Neural cell (in vitro differentiated cells): ENCODE data around the gene DAND5. TPM values are rescaled to one million over a fixed set of nuclear protein-coding genes. Genes with fewer than 3 reads are reported as not detected.
A peak's percentile ranks its signal among the peaks of the same experiment; 100 is the strongest.

Experiments
- H2AFZ ChIP-seq: fragments of 200-600, 300-800 bp; sonication (generic), shearing (Covaris generic); 2 replicates; pipeline ENCODE4 v1.6.0; 2014; ENCODE audit warnings: low read depth, mild to moderate bottlenecking, antibody characterized with exemption, low read length, moderate library complexity
- H3F3A ChIP-seq: fragments of 200-600 bp; shearing (Covaris generic); 2 replicates; pipeline ENCODE4 v1.6.1; 2016; ENCODE audit warnings: mild to moderate bottlenecking, moderate library complexity, mixed read lengths, antibody characterized with exemption, low read length; ENCODE audit not compliant: insufficient read depth, poor library complexity, severe bottlenecking
- H3K27ac ChIP-seq: fragments of 200-600, 300-800 bp; sonication (generic), shearing (Covaris generic); 2 replicates; pipeline ENCODE4 v1.5.1; 2014; ENCODE audit warnings: mild to moderate bottlenecking, low read length, moderate library complexity
- H3K27me3 ChIP-seq: fragments of 300-800, 200-600 bp; sonication (generic), shearing (Covaris generic); 2 replicates; pipeline ENCODE4 v1.6.0; 2014; ENCODE audit warnings: mild to moderate bottlenecking, low read depth, low read length, moderate library complexity; ENCODE audit not compliant: insufficient read depth
- H3K36me3 ChIP-seq: fragments of 300-800, 200-600 bp; sonication (generic), shearing (Covaris generic); 2 replicates; pipeline ENCODE4 v1.5.1; 2014; ENCODE audit warnings: mild to moderate bottlenecking, antibody characterized with exemption, low read length, moderate library complexity; ENCODE audit not compliant: insufficient read depth
- H3K4me2 ChIP-seq: fragments of 300-800, 200-600 bp; sonication (generic), shearing (Covaris generic); 2 replicates; pipeline ENCODE4 v1.6.0; 2014; ENCODE audit warnings: mild to moderate bottlenecking, low read length
- H3K4me3 ChIP-seq: fragments of 300-800, 200-600 bp; sonication (generic), shearing (Covaris generic); 2 replicates; pipeline ENCODE4 v1.5.1; 2014; ENCODE audit warnings: mild to moderate bottlenecking, low read length, moderate library complexity
- H3K79me2 ChIP-seq: fragments of 200-600 bp; shearing (Covaris generic); replicated peaks from 2 replicates; pipeline ENCODE4 v1.6.0; 2014; ENCODE audit warnings: mild to moderate bottlenecking, low read length, moderate library complexity; ENCODE audit not compliant: insufficient read depth
- H3K9ac ChIP-seq: fragments of 300-800, 200-600 bp; sonication (generic), shearing (Covaris generic); 2 replicates; pipeline ENCODE4 v1.6.1; 2016; ENCODE audit warnings: mild to moderate bottlenecking, low read length, mixed read lengths
- H3K9me2 ChIP-seq: fragments of 200-600 bp; shearing (Covaris generic); 2 replicates; pipeline ENCODE4 v1.6.1; 2016; ENCODE audit warnings: mild to moderate bottlenecking, low read length, mixed read lengths; ENCODE audit not compliant: insufficient read depth
- H3K9me3 ChIP-seq: fragments of 200-600, 300-800 bp; sonication (generic), shearing (Covaris generic); 2 replicates; pipeline ENCODE4 v1.6.1; 2016; ENCODE audit warnings: mild to moderate bottlenecking, mixed run types, low read length, moderate library complexity, mixed read lengths
- H4K20me1 ChIP-seq: fragments of 200-600 bp; shearing (Covaris generic); 2 replicates; pipeline ENCODE4 v1.6.1; 2016; ENCODE audit warnings: mild to moderate bottlenecking, mixed run types; ENCODE audit not compliant: insufficient read depth
- EP300 ChIP-seq: fragments of 450-650 bp; conservative IDR thresholded peaks from 2 replicates; pipeline ENCODE4 v1.6.1; 2014; ENCODE audit warnings: antibody characterized with exemption, mild to moderate bottlenecking, moderate library complexity; ENCODE audit not compliant: poor library complexity, severe bottlenecking
- EZH2 ChIP-seq: fragments of 200-600, 300-800 bp; shearing (Covaris generic), sonication (generic); IDR thresholded peaks from 2 replicates; pipeline ENCODE4 v1.6.1; 2014; ENCODE audit warnings: antibody characterized with exemption, low read length, borderline replicate concordance, mild to moderate bottlenecking; ENCODE audit not compliant: insufficient read depth, poor library complexity, severe bottlenecking
- MXI1 ChIP-seq: fragments of 450-650 bp; conservative IDR thresholded peaks from 2 replicates; pipeline ENCODE4 v1.6.1; 2014; ENCODE audit warnings: antibody characterized with exemption, mild to moderate bottlenecking; ENCODE audit not compliant: poor library complexity, severe bottlenecking
- POLR2AphosphoS5 ChIP-seq: IDR thresholded peaks from 2 replicates; pipeline ENCODE4 v1.6.1; 2012
- RAD21 ChIP-seq: fragments of 450-650 bp; conservative IDR thresholded peaks from 2 replicates; pipeline ENCODE4 v1.6.1; 2014; ENCODE audit warnings: antibody characterized with exemption, mild to moderate bottlenecking, moderate library complexity
- SMC3 ChIP-seq: fragments of 450-650 bp; conservative IDR thresholded peaks from 2 replicates; pipeline ENCODE4 v1.6.1; 2014; ENCODE audit warnings: antibody characterized with exemption, mild to moderate bottlenecking, moderate library complexity; ENCODE audit not compliant: poor library complexity
- TAF1 ChIP-seq: IDR thresholded peaks from 2 replicates; pipeline ENCODE4 v1.6.1; 2012; ENCODE audit warnings: low read depth
- polyA plus RNA-seq: library from polyadenylated mRNA; depleted of rRNA; stranded (reverse); fragments of >200 nt; gene quantifications from 2 replicates; pipeline ENCODE4 v1.2.3, GENCODE V29; 2014
- TF ChIP-seq, protein P1 (sequence below): fragments of 450-650 bp; IDR thresholded peaks from 2 replicates; pipeline ENCODE4 v1.5.1; 2014; ENCODE audit warnings: antibody characterized with exemption, mild to moderate bottlenecking, moderate library complexity; ENCODE audit not compliant: poor library complexity, severe bottlenecking
- TF ChIP-seq, protein P2 (sequence below): IDR thresholded peaks from 2 replicates; pipeline ENCODE4 v1.6.1; 2012; ENCODE audit warnings: borderline replicate concordance

DAND5 gene
- polyA plus RNA-seq, 1 donor from 2014 or later = not detected

DNA sequence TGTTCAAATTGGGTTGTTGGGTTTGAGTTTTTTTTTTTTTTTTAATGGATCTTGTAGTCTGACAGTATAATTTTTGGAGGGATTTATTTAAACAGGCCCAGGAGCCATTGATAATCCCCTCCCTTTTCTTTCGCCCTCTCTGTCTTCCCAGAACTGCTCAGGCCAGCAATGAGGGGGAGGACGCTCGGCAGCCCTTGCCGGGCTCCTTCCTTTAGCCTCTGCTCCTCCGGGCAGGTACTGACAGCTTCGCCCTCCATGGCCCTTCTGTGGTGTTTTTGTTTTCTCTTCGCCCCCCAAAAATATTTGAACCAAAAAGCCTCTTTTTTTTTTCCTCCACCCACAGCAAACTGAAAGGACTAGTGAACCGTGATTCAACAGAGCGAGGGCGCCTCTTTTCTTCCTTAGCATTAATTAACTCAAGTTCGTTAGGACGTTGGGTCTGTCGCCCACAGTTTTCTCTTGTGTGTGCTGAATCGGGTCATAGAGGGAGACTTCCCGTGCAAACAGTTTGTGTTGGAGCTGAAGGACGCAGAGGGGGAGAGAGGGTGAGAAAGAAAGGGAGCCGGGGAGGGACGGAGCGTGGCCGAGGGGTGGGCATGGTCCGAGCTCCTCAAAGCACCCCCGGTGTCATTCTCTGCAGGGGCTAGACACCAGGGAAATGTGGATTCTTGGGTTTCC lies 47.4 kb downstream of the DAND5 start:
- Histone ChIP-seq H3K79me2 (no peaks in the 10 kb centered on the region), H3K9me3 (no peaks in the 10 kb centered on the region), H3K27me3 (peaks cover 100% of the 10 kb centered on the region), H3K9ac (no peak overlapping the region), H3K4me3 (no peak overlapping the region), H3K36me3 (no peaks in the 10 kb centered on the region), H3K9me2 (no peaks in the 10 kb centered on the region), H2AFZ (no peak overlapping the region), H3K27ac (no peak overlapping the region), H4K20me1 (no peaks in the 10 kb centered on the region), H3F3A (no peaks in the 10 kb centered on the region), H3K4me2 (no peak overlapping the region)
- TF ChIP-seq EZH2 = peak; percentile 9
- TF ChIP-seq, protein P1, sequence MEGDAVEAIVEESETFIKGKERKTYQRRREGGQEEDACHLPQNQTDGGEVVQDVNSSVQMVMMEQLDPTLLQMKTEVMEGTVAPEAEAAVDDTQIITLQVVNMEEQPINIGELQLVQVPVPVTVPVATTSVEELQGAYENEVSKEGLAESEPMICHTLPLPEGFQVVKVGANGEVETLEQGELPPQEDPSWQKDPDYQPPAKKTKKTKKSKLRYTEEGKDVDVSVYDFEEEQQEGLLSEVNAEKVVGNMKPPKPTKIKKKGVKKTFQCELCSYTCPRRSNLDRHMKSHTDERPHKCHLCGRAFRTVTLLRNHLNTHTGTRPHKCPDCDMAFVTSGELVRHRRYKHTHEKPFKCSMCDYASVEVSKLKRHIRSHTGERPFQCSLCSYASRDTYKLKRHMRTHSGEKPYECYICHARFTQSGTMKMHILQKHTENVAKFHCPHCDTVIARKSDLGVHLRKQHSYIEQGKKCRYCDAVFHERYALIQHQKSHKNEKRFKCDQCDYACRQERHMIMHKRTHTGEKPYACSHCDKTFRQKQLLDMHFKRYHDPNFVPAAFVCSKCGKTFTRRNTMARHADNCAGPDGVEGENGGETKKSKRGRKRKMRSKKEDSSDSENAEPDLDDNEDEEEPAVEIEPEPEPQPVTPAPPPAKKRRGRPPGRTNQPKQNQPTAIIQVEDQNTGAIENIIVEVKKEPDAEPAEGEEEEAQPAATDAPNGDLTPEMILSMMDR = no peak

DNA sequence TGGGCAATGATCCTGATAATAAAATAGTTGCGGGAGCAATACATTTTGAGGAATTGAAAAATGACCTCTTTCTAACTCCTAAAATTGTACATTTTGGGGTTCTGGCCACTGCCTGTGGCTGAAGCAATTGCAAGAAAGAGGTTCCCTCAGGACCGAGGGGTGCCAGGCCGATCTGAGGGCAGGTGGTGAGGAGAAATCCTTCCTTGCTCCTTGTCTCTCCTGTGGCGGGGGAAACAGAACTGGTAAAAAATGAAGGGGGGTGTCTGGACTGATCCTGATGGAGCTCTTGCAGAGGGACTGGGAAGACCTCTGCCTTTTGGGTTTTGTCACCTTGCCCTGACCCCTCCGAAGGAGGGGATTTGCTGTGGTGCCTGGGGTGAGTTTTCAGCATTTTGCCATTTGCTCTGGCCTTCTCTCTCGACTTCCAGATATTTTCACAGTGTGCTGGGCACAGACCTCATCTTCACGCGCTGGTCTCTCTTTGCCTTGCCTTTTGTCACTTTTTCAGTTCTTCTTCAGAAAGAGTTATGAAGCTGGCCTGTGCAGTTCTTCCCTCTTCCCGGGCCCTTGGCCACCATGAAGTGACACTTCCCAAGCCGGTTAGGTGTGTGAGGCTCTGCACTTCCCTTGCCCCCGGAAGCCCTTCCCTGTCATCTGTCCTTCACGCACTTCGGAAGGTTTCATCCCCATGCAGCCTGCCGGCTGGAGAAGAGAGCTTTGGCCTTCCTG lies 48.1 kb downstream of the DAND5 start:
- Histone ChIP-seq H3K4me3 (no peak overlapping the region), H2AFZ (no peak overlapping the region), H3K27me3 (peaks cover 100% of the 10 kb centered on the region), H3K4me2 (no peak overlapping the region), H4K20me1 (no peaks in the 10 kb centered on the region), H3K9ac (no peak overlapping the region), H3K9me3 (no peaks in the 10 kb centered on the region), H3K9me2 (no peaks in the 10 kb centered on the region), H3F3A (no peaks in the 10 kb centered on the region), H3K27ac (no peak overlapping the region), H3K79me2 (no peaks in the 10 kb centered on the region), H3K36me3 (no peaks in the 10 kb centered on the region)
- TF ChIP-seq MXI1 = no peak

DNA sequence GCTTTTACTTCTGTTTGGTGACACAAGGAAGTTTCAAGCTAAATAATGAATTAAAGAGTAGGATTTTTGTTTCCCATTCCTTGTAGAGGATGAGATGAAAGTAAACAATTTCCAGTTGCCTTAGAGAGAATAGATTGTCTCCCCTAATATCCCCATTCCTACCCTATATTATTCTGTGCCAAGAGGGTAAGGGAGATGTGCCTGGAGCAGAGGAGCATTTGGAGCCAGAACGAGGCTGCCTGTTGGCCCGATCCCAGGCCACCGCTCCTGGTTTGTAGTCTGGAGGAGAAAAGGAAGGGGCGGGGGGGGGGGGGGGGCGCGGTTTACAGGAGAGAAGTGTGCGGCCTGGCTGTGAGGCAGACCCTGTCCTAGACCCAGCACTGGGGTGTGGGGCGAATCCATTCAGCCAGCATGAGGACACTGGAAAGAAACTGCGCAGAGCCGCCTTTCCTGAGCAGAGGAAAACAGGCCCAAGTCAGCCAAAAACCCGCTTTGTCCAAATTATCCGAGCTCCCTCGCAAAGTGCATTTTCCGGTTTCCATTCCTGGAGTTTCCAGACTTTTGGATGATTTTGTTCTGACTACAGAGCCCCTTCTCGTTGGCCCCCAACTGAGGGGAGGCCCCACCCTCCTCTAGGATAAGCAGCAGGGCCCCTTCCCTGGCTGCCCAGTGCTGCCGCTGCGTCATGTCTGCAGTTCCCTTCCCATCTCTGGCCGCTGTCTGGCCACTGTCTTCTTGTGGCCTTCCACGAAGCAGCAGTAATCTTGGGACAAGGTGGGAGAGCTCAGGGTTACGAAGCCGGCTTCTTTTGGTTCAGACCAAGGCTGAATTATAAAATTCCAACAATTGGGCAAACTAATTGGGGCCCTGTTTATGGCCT lies 48.9 kb downstream of the DAND5 start:
- H3K9me2 ChIP-seq = no peaks in the 10 kb centered on the region
- H3F3A ChIP-seq = no peaks in the 10 kb centered on the region
- H3K27me3 ChIP-seq = peaks cover 100% of the 10 kb centered on the region
- no peak overlapping the region for H3K4me2 ChIP-seq
- H3K9me3 ChIP-seq = no peaks in the 10 kb centered on the region
- no peak overlapping the region for H2AFZ ChIP-seq
- no peaks in the 10 kb centered on the region for H3K36me3 ChIP-seq
- H3K4me3 ChIP-seq = no peak overlapping the region
- TF ChIP-seq RAD21 (no peak), MXI1 (no peak), EZH2 (no peak), EP300 (no peak), TAF1 (no peak), SMC3 (no peak), POLR2AphosphoS5 (no peak)
- TF ChIP-seq, protein P2, sequence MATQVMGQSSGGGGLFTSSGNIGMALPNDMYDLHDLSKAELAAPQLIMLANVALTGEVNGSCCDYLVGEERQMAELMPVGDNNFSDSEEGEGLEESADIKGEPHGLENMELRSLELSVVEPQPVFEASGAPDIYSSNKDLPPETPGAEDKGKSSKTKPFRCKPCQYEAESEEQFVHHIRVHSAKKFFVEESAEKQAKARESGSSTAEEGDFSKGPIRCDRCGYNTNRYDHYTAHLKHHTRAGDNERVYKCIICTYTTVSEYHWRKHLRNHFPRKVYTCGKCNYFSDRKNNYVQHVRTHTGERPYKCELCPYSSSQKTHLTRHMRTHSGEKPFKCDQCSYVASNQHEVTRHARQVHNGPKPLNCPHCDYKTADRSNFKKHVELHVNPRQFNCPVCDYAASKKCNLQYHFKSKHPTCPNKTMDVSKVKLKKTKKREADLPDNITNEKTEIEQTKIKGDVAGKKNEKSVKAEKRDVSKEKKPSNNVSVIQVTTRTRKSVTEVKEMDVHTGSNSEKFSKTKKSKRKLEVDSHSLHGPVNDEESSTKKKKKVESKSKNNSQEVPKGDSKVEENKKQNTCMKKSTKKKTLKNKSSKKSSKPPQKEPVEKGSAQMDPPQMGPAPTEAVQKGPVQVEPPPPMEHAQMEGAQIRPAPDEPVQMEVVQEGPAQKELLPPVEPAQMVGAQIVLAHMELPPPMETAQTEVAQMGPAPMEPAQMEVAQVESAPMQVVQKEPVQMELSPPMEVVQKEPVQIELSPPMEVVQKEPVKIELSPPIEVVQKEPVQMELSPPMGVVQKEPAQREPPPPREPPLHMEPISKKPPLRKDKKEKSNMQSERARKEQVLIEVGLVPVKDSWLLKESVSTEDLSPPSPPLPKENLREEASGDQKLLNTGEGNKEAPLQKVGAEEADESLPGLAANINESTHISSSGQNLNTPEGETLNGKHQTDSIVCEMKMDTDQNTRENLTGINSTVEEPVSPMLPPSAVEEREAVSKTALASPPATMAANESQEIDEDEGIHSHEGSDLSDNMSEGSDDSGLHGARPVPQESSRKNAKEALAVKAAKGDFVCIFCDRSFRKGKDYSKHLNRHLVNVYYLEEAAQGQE = no peak
- TF ChIP-seq, protein P1 = no peak
- H3K79me2 ChIP-seq = no peaks in the 10 kb centered on the region
- H3K27ac ChIP-seq = no peak overlapping the region
- no peak overlapping the region for H3K9ac ChIP-seq
- H4K20me1 ChIP-seq = no peaks in the 10 kb centered on the region
